Uterus (tissue), 4 donors: Measurements from ENCODE around the gene IGF1R. TPM values are rescaled to one million over a fixed set of nuclear protein-coding genes. Genes with fewer than 3 reads are reported as not detected.

Experiments used
- DNase-seq, 2 donors: peaks; one replicate each; pipeline ENCODE4 v3.0.0-alpha.2; 2019 to 2020
- H3K27ac ChIP-seq, 2 donors: fragments of 200-600 bp; sonication (generic); 1 replicate in 1 of 2; 2 replicates in 1 of 2; pipeline ENCODE4 v1.5.1; 2016 to 2018
- H3K27me3 ChIP-seq, 2 donors: fragments of 200-600 bp; sonication (generic); one replicate each; pipeline ENCODE4 v1.5.1; 2018 to 2019; ENCODE audit warnings: control low read depth in 1 of 2
- H3K36me3 ChIP-seq, 2 donors: fragments of 200-600 bp; sonication (generic); one replicate each; pipeline ENCODE4 v1.5.1; 2019; ENCODE audit warnings: control low read depth in 1 of 2
- H3K4me1 ChIP-seq, 2 donors: fragments of 200-600 bp; sonication (generic); one replicate each; pipeline ENCODE4 v1.5.1; 2018 to 2019; ENCODE audit warnings: control low read depth in 1 of 2
- H3K4me3 ChIP-seq, 2 donors: fragments of 200-600 bp; sonication (generic); 1 replicate in 1 of 2; 2 replicates in 1 of 2; pipeline ENCODE4 v1.5.1; 2018 to 2019; ENCODE audit warnings: mild to moderate bottlenecking in 1 of 2
- H3K9me3 ChIP-seq, 2 donors: fragments of 200-600 bp; sonication (generic); one replicate each; pipeline ENCODE4 v1.5.1; 2019; ENCODE audit warnings: control low read depth in 1 of 2
- CTCF ChIP-seq, 4 experiments: fragments of 200-600 bp in 2 of 4; fragments of 450-650 bp in 2 of 4; sonication (generic) in 2 of 4; IDR thresholded peaks; one replicate each; pipeline ENCODE4 v1.5.1; 2016 to 2019; ENCODE audit warnings: antibody characterized with exemption in 4 of 4, mild to moderate bottlenecking in 2 of 4, moderate library complexity in 1 of 4
- POLR2A ChIP-seq, 2 donors: fragments of 450-650 bp; IDR thresholded peaks; one replicate each; pipeline ENCODE4 v1.6.1; 2016; ENCODE audit warnings: antibody characterized with exemption in 2 of 2, mild to moderate bottlenecking in 1 of 2, moderate library complexity in 1 of 2
- intact Hi-C: fragments of 100-400 bp; cut with DNase I; formaldehyde crosslinking; loops from one replicate; pipeline ENCODE4 v1.15.1; 2023; ENCODE audit warnings: low total_unique reads
- total RNA-seq, 4 donors: library from RNA; depleted of rRNA in 3 of 4; stranded (reverse); fragments of >200 nt in 3 of 4; gene quantifications; one replicate each; pipeline versions ENCODE4 v1.1.0 to v1.2.4, GENCODE V29; 2014 to 2023
- donor health status: DM: yes; HTN: yes; CAD: no.

Gene IGF1R
- total RNA-seq, 4 donors from 2014 or later: 30.0 to 95.2 (median 57.5) TPM

- intact Hi-C loops: no loop called here
- no peak overlapping the region for H3K4me3 ChIP-seq
- DNase-seq: no peak
- H3K27ac ChIP-seq: no peak overlapping the region
- no peaks in the 10 kb centered on the region for H3K36me3 ChIP-seq
- H3K9me3 ChIP-seq: no peaks in the 10 kb centered on the region
- H3K27me3 ChIP-seq: no peaks in the 10 kb centered on the region
- TF ChIP-seq POLR2A (IDR thresholded peaks at IDR 0.05) (no peak), CTCF (IDR thresholded peaks at IDR 0.05) (no peak)
- peaks cover 3 to 6% of the 10 kb centered on the region in 2 donors for H3K4me1 ChIP-seq
These were observed 309.7 kb downstream of the IGF1R start for GRCh38 chr15:98958076-98958475.

- TF ChIP-seq POLR2A (IDR thresholded peaks at IDR 0.05) (no peak), CTCF (IDR thresholded peaks at IDR 0.05) (no peak)
- intact Hi-C loops: no loop called here
- H3K36me3 ChIP-seq: no peaks in the 10 kb centered on the region
These were observed 310.7 kb downstream of the IGF1R start for GRCh38 chr15:98958918-98959639.

GRCh38 chr15:98959640-98960007 lies 311.3 kb downstream of the IGF1R start:
- H3K27ac ChIP-seq: no peak overlapping the region
- no peak for DNase-seq
- no peaks in the 10 kb centered on the region for H3K9me3 ChIP-seq
- H3K27me3 ChIP-seq: no peaks in the 10 kb centered on the region
- H3K4me1 ChIP-seq: peaks cover 3 to 6% of the 10 kb centered on the region in 2 donors
- no peaks in the 10 kb centered on the region for H3K36me3 ChIP-seq
- TF ChIP-seq CTCF (IDR thresholded peaks at IDR 0.05) (no peak), POLR2A (IDR thresholded peaks at IDR 0.05) (no peak)
- intact Hi-C loops: no loop called here
- H3K4me3 ChIP-seq: no peak overlapping the region

More at GRCh38 chr15:98958918-98959639, 310.7 kb downstream of the IGF1R start:
- Histone ChIP-seq H3K9me3 (no peaks in the 10 kb centered on the region), H3K4me3 (no peak overlapping the region), H3K4me1 (peaks cover 3 to 6% of the 10 kb centered on the region in 2 donors), H3K27ac (no peak overlapping the region), H3K27me3 (no peaks in the 10 kb centered on the region)
- no peak for DNase-seq

GRCh38 chr15:98960555-98961050 lies 312.3 kb downstream of the IGF1R start:
- Histone ChIP-seq H3K9me3 (no peaks in the 10 kb centered on the region), H3K27ac (no peak overlapping the region), H3K4me1 (no peaks in the 10 kb centered on the region), H3K36me3 (no peaks in the 10 kb centered on the region), H3K27me3 (no peaks in the 10 kb centered on the region), H3K4me3 (no peak overlapping the region)
- intact Hi-C loops: no loop called here
- TF ChIP-seq CTCF (IDR thresholded peaks at IDR 0.05) (no peak), POLR2A (IDR thresholded peaks at IDR 0.05) (no peak)
- no peak for DNase-seq

GRCh38 chr15:98963444-98963843 lies 315.1 kb downstream of the IGF1R start:
- DNase-seq: no peak
- TF ChIP-seq CTCF (IDR thresholded peaks at IDR 0.05) (no peak), POLR2A (IDR thresholded peaks at IDR 0.05) (no peak)

More at GRCh38 chr15:98963444-98963843, 315.1 kb downstream of the IGF1R start:
- no peak overlapping the region for H3K4me3 ChIP-seq
- H3K4me1 ChIP-seq: no peaks in the 10 kb centered on the region
- H3K9me3 ChIP-seq: no peaks in the 10 kb centered on the region
- no peaks in the 10 kb centered on the region for H3K36me3 ChIP-seq
- no peak overlapping the region for H3K27ac ChIP-seq
- no peaks in the 10 kb centered on the region for H3K27me3 ChIP-seq
- intact Hi-C loops: no loop called here
